T-cell (primary cell): Measurements from ENCODE around the gene EIF4G1. TPM values are rescaled to one million over a fixed set of nuclear protein-coding genes. Genes with fewer than 3 reads are reported as not detected.

Experiments used
- ATAC-seq, 4 experiments: fragments of 200-7000 bp in 3 of 4; fragments of 150-1000 bp in 1 of 4; cut with Tn5 transposase; replicated peaks in 1 of 4; 1 replicate in 3 of 4; 2 replicates in 1 of 4; pipeline ENCODE4 v1.10.0; 2021; ENCODE audit warnings: moderate library complexity in 3 of 4, mild to moderate bottlenecking in 2 of 4, moderate number of reproducible peaks in 1 of 4
- CTCF ChIA-PET, 2 donors: fragments of 300-600 bp; sonication (Branson Sonifier 250); formaldehyde crosslinking; loops; one replicate each; lab custom pipeline; 2022; ENCODE audit warnings: antibody characterized with exemption in 2 of 2; lab: Charles Lee
- POLR2A ChIA-PET, 2 donors: fragments of 300-600 bp; sonication (Branson Sonifier 250); formaldehyde crosslinking; loops; one replicate each; lab custom pipeline; 2022; ENCODE audit warnings: antibody characterized with exemption in 2 of 2; lab: Charles Lee
- DNase-seq, 35 experiments: peaks; one replicate each; pipeline versions ENCODE4 v3.0.0 to v3.0.0-alpha.2; 2013 to 2023
- H3K27ac ChIP-seq: one replicate; pipeline ENCODE4 v1.5.1; 2013; ENCODE audit warnings: low read length
- H3K27me3 ChIP-seq, 2 experiments: replicated peaks in 1 of 2; 1 replicate in 1 of 2; 2 replicates in 1 of 2; pipeline versions ENCODE4 v1.6.1 to v1.7.0; 2013; ENCODE audit warnings: low read length in 1 of 2, mixed read lengths in 1 of 2; ENCODE audit not compliant: control insufficient read depth in 2 of 2, insufficient read depth in 2 of 2; ENCODE audit errors: extremely low read depth in 1 of 2
- H3K36me3 ChIP-seq, 2 donors: 1 replicate in 1 of 2; 2 replicates in 1 of 2; pipeline versions ENCODE4 v1.6.1 to v1.7.0; 2013; ENCODE audit warnings: low read length in 1 of 2; ENCODE audit not compliant: control insufficient read depth in 2 of 2, insufficient read depth in 1 of 2; ENCODE audit errors: extremely low read depth in 1 of 2
- H3K4me1 ChIP-seq, 2 experiments: 1 replicate in 1 of 2; 2 replicates in 1 of 2; pipeline versions ENCODE4 v1.6.1 to v1.7.0; 2013; ENCODE audit warnings: low read length in 2 of 2, mixed read lengths in 1 of 2; ENCODE audit not compliant: insufficient read depth in 2 of 2, control insufficient read depth in 1 of 2; ENCODE audit errors: extremely low read depth in 1 of 2
- H3K4me3 ChIP-seq, 2 donors: 1 replicate in 1 of 2; 2 replicates in 1 of 2; pipeline versions ENCODE4 v1.5.1 to v1.7.0; 2013; ENCODE audit warnings: mild to moderate bottlenecking in 2 of 2, low read length in 1 of 2, moderate library complexity in 1 of 2; ENCODE audit not compliant: control insufficient read depth in 1 of 2; ENCODE audit errors: extremely low read depth in 1 of 2
- H3K9me3 ChIP-seq: 2 replicates; pipeline ENCODE4 v1.7.0; 2013
- H3K27ac Mint-ChIP-seq, 2 donors: one replicate each; pipeline ENCODE4 v1.8.0; 2020 to 2021; ENCODE audit warnings: mild to moderate bottlenecking in 2 of 2, mixed read lengths in 2 of 2
- H3K27me3 Mint-ChIP-seq, 2 donors: one replicate each; pipeline ENCODE4 v1.8.0; 2021 to 2022; ENCODE audit warnings: mixed read lengths in 2 of 2
- H3K36me3 Mint-ChIP-seq: one replicate; pipeline ENCODE4 v1.8.0; 2021; ENCODE audit warnings: mixed read lengths
- H3K4me1 Mint-ChIP-seq, 3 donors: one replicate each; pipeline ENCODE4 v1.8.0; 2020 to 2022; ENCODE audit warnings: mixed read lengths in 3 of 3, mild to moderate bottlenecking in 1 of 3
- H3K4me3 Mint-ChIP-seq, 3 donors: one replicate each; pipeline ENCODE4 v1.8.0; 2020 to 2022; ENCODE audit warnings: mild to moderate bottlenecking in 3 of 3, mixed read lengths in 3 of 3, moderate library complexity in 3 of 3
- H3K9me3 Mint-ChIP-seq, 3 donors: one replicate each; pipeline ENCODE4 v1.8.0; 2020 to 2022; ENCODE audit warnings: mixed read lengths in 3 of 3
- WGBS: methylation state at CpG from one replicate; pipeline ENCODE4 v1.1.5; 2013; ENCODE audit warnings: missing lambda C conversion rate; ENCODE audit not compliant: insufficient coverage; 5-methylcytosine and 5-hydroxymethylcytosine counted together
- total RNA-seq, 35 experiments: library from RNA in 6 of 35; stranded (reverse) in 6 of 35; fragments of 120-200 nt in 1 of 35; gene quantifications; one replicate each; pipeline versions ENCODE4 v1.2.1 to v1.2.4 and lab custom pipeline; 2013 to 2026

Gene EIF4G1
- total RNA-seq, 5 donors from 2014 or later (not counting 1 experiment from before 2014, with no cell fraction given): 232 to 290 (median 271) TPM

- peak overlapping the region; percentile 93 to 94 for H3K27ac Mint-ChIP-seq
- peaks cover 18% of the 10 kb centered on the region for H3K36me3 Mint-ChIP-seq
- Histone ChIP-seq H3K27ac (peak overlapping the region; percentile 85), H3K4me3 (peak overlapping the region; percentile 76 to 94), H3K9me3 (no peaks in the 10 kb centered on the region), H3K4me1 (peaks cover 4 to 29% of the 10 kb centered on the region in 2 experiments), H3K36me3 (peaks cover 0 to 4% of the 10 kb centered on the region in 2 donors), H3K27me3 (no peaks in the 10 kb centered on the region)
- H3K9me3 Mint-ChIP-seq: no peaks in the 10 kb centered on the region
- DNase-seq (peak in 16 of 35 experiments; percentile 12 to 51 (median 28)), ATAC-seq (peak; percentile 8 to 15 (median 12))
- H3K27me3 Mint-ChIP-seq: no peaks in the 10 kb centered on the region
- ChIA-PET POLR2A (no interaction called here), CTCF (interaction anchor here (0.6 to 2.2 kb wide), 4 partner anchors 8 to 478 kb away, joined by 3 to 6 read pairs (median 4); no protein-coding TSS in a partner anchor)
- H3K4me3 Mint-ChIP-seq: peak overlapping the region; percentile 86 to 98 (median 94)
- under 1% methylated on average over 29 of the region's 38 CpGs for WGBS
- H3K4me1 Mint-ChIP-seq: peaks cover 27 to 43% (median 32%) of the 10 kb centered on the region in 3 donors
Observed at GRCh38 chr3:184361932-184362667, 47.7 kb downstream of the EIF4G1 start.

- Mint-ChIP-seq H3K9me3 (no peaks in the 10 kb centered on the region), H3K4me1 (peaks cover 27 to 43% (median 32%) of the 10 kb centered on the region in 3 donors), H3K36me3 (peaks cover 22% of the 10 kb centered on the region), H3K27me3 (no peaks in the 10 kb centered on the region), H3K27ac (peak overlapping the region; percentile 96 to 97), H3K4me3 (peak overlapping the region; percentile 86 to 98 (median 98))
- Histone ChIP-seq H3K27ac (peak overlapping the region; percentile 85), H3K27me3 (no peaks in the 10 kb centered on the region), H3K9me3 (no peaks in the 10 kb centered on the region), H3K36me3 (peaks cover 0 to 7% of the 10 kb centered on the region in 2 donors), H3K4me3 (peak overlapping the region; percentile 76 to 94), H3K4me1 (peaks cover 4 to 29% of the 10 kb centered on the region in 2 experiments)
- ATAC-seq: peak; percentile 71 to 83 (median 75)
- DNase-seq: peak; percentile 82 to 97 (median 89)
- ChIA-PET POLR2A (no interaction called here), CTCF (interaction anchor here (0.6 to 2.2 kb wide), 4 partner anchors 9 to 479 kb away, joined by 3 to 6 read pairs (median 4); no protein-coding TSS in a partner anchor)
- under 1% methylated on average over 57 of the region's 68 CpGs for WGBS
Observed at GRCh38 chr3:184362668-184363546, 48.5 kb downstream of the EIF4G1 start.

DNA sequence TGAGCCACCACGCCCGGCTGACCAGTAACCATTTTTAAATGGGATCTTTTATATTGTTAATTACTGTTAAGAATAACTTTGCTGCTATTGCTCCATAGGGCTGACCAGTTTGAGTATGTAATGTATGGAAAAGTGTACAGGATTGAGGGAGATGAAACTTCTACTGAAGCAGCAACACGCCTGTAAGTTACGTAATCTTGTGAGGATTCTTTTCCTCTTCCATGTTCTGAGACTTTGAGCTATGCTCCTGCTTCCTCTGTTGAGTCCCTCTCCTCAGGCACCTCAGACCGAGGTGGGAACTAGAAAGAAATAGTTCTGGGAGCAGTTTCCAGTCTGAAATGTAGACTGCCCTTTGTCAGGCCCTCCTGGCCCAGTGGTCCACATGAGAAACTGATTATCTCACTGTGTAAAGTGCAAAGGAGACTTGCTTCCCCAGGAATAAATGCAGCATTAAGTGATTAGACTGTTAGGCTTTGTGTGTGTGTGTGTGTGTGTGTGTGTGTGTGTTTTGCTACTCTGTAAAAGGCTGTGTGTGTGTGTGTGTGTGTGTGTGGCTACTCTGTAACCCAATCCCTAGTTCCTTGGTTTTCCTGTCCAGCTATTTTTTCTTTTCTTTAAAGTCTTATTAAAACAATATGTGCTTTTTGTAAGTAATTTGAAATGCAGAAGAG is 52.3 kb downstream of the EIF4G1 start:
- WGBS: 100% methylated on average over 2 of the region's 5 CpGs
- H3K4me1 Mint-ChIP-seq: peaks cover 24 to 32% (median 30%) of the 10 kb centered on the region in 3 donors
- no peaks in the 10 kb centered on the region for H3K27me3 Mint-ChIP-seq
- Histone ChIP-seq H3K9me3 (no peaks in the 10 kb centered on the region), H3K4me3 (no peak overlapping the region), H3K36me3 (peaks cover 0 to 20% of the 10 kb centered on the region in 2 donors), H3K27me3 (no peaks in the 10 kb centered on the region), H3K27ac (no peak overlapping the region), H3K4me1 (peaks cover 4 to 24% of the 10 kb centered on the region in 2 experiments)
- peak overlapping the region in 1 of 2 donors; percentile 16 for H3K27ac Mint-ChIP-seq
- ATAC-seq (no peak), DNase-seq (no peak)
- POLR2A ChIA-PET: interaction anchor here in 1 of 2 donors (0.6 to 1.2 kb wide), 2 partner anchors 8 to 173 kb away, joined by 4 to 8 read pairs; no protein-coding TSS in a partner anchor
- CTCF ChIA-PET: interaction anchor here (0.7 to 1.1 kb wide), 4 partner anchors 12 to 147 kb away, joined by 3 to 5 read pairs (median 4); no protein-coding TSS in a partner anchor
- H3K4me3 Mint-ChIP-seq: no peak overlapping the region
- H3K9me3 Mint-ChIP-seq: no peaks in the 10 kb centered on the region
- peaks cover 32% of the 10 kb centered on the region for H3K36me3 Mint-ChIP-seq

DNA sequence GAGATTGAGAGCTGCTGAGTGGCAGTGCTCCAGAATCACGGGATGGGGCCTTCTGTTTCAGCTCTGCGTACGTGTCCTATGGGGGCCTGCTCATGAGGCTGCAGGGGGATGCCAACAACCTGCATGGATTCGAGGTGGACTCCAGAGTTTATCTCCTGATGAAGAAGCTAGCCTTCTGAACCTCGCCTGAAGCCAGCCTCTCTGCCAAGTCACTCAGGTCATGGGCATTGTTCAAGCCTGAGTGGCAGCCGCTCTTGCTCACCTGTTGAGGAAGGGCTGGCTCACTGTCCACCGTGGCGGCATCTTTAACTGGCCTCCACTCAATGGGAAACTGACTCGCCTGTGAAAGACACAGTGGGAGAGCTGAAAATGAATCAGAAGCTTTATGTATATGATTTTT is 53.7 kb downstream of the EIF4G1 start:
- no peak overlapping the region for H3K4me3 Mint-ChIP-seq
- no peaks in the 10 kb centered on the region for H3K9me3 ChIP-seq
- H3K4me1 Mint-ChIP-seq: peaks cover 24 to 37% (median 33%) of the 10 kb centered on the region in 3 donors
- no peaks in the 10 kb centered on the region for H3K9me3 Mint-ChIP-seq
- POLR2A ChIA-PET: no interaction called here
- H3K36me3 ChIP-seq: peaks cover 0 to 20% of the 10 kb centered on the region in 2 donors
- ATAC-seq (no peak), DNase-seq (no peak)
- CTCF ChIA-PET: no interaction called here
- H3K27ac ChIP-seq: no peak overlapping the region
- H3K4me1 ChIP-seq: peaks cover 4 to 17% of the 10 kb centered on the region in 2 experiments
- H3K27me3 ChIP-seq: no peaks in the 10 kb centered on the region
- H3K4me3 ChIP-seq: no peak overlapping the region
- no peak overlapping the region for H3K27ac Mint-ChIP-seq
- H3K36me3 Mint-ChIP-seq: peaks cover 32% of the 10 kb centered on the region
- 96% methylated on average over 6 of the region's 9 CpGs for WGBS
- no peaks in the 10 kb centered on the region for H3K27me3 Mint-ChIP-seq

GRCh38 chr3:184368586-184369183 is 54.3 kb downstream of the EIF4G1 start:
- no peak overlapping the region for H3K27ac Mint-ChIP-seq
- no peak overlapping the region for H3K4me3 Mint-ChIP-seq
- H3K9me3 Mint-ChIP-seq: no peaks in the 10 kb centered on the region
- WGBS: 94% methylated on average over 2 of the region's 3 CpGs
- Histone ChIP-seq H3K4me1 (peaks cover 4 to 12% of the 10 kb centered on the region in 2 experiments), H3K36me3 (peaks cover 0 to 20% of the 10 kb centered on the region in 2 donors), H3K4me3 (no peak overlapping the region), H3K9me3 (no peaks in the 10 kb centered on the region), H3K27me3 (no peaks in the 10 kb centered on the region), H3K27ac (no peak overlapping the region)
- ChIA-PET POLR2A (no interaction called here), CTCF (interaction anchor here in 1 of 2 donors (0.7 kb wide), 1 partner anchor 50 kb away, joined by 3 read pairs; no protein-coding TSS in a partner anchor)
- H3K27me3 Mint-ChIP-seq: no peaks in the 10 kb centered on the region
- ATAC-seq (no peak), DNase-seq (no peak)
- H3K36me3 Mint-ChIP-seq: peaks cover 32% of the 10 kb centered on the region
- peaks cover 21 to 32% (median 29%) of the 10 kb centered on the region in 3 donors for H3K4me1 Mint-ChIP-seq
